Keratinocyte (primary cell): ENCODE measurements around the gene RPS6KL1. TPM values are rescaled to one million over a fixed set of nuclear protein-coding genes. Genes with fewer than 3 reads are reported as not detected.

Experiments used
- DNase-seq: peaks from one replicate; pipeline ENCODE4 v3.0.0-alpha.2; 2011; ENCODE audit warnings: low read depth, missing footprints, low spot score
- FAIRE-seq: peaks from 2 replicates; lab custom pipeline; 2011; peaks lifted over from hg19 to GRCh38; lab: Jason Lieb, UNC
- H2AFZ ChIP-seq: 2 replicates; pipeline ENCODE4 v1.6.0; 2012; ENCODE audit warnings: low read length, control low read depth, inconsistent platforms; ENCODE audit not compliant: control insufficient read depth
- H3K27ac ChIP-seq: 2 replicates; pipeline ENCODE4 v1.5.1; 2011; ENCODE audit warnings: low read length; ENCODE audit not compliant: control insufficient read depth, insufficient read depth
- H3K27me3 ChIP-seq: 3 replicates; pipeline ENCODE4 v1.6.0; 2011; ENCODE audit warnings: low read length; ENCODE audit not compliant: control insufficient read depth, insufficient read depth; ENCODE audit errors: extremely low read depth
- H3K36me3 ChIP-seq, 2 experiments: 2 replicates in 1 of 2; 3 replicates in 1 of 2; pipeline ENCODE4 v1.5.1; 2011; ENCODE audit warnings: low read length in 2 of 2, mild to moderate bottlenecking in 1 of 2; ENCODE audit not compliant: control insufficient read depth in 2 of 2, insufficient read depth in 2 of 2; ENCODE audit errors: extremely low read depth in 1 of 2
- H3K4me1 ChIP-seq: 3 replicates; pipeline ENCODE4 v1.5.1; 2011; ENCODE audit warnings: low read length; ENCODE audit not compliant: control insufficient read depth, insufficient read depth; ENCODE audit errors: extremely low read depth
- H3K4me2 ChIP-seq: 3 replicates; pipeline ENCODE4 v1.6.0; 2011; ENCODE audit warnings: low read depth, low read length; ENCODE audit not compliant: control insufficient read depth, insufficient read depth; ENCODE audit errors: extremely low read depth
- H3K4me3 ChIP-seq, 3 experiments: fragments of 200-600 bp in 1 of 3; sonication (generic) in 1 of 3; 2 replicates in 2 of 3; 3 replicates in 1 of 3; pipeline ENCODE4 v1.5.1; 2011 to 2016; ENCODE audit warnings: low read length in 3 of 3, mild to moderate bottlenecking in 3 of 3, control low read depth in 2 of 3, inconsistent platforms in 1 of 3, low read depth in 1 of 3, mixed read lengths in 1 of 3, mixed run types in 1 of 3, moderate library complexity in 1 of 3; ENCODE audit not compliant: control insufficient read depth in 2 of 3, insufficient read depth in 2 of 3; ENCODE audit errors: extremely low read depth in 1 of 3
- H3K79me2 ChIP-seq: 2 replicates; pipeline ENCODE4 v1.6.0; 2012; ENCODE audit warnings: low read length; ENCODE audit not compliant: control insufficient read depth, insufficient read depth
- H3K9ac ChIP-seq: 3 replicates; pipeline ENCODE4 v1.6.0; 2011; ENCODE audit warnings: low read length; ENCODE audit not compliant: control insufficient read depth, insufficient read depth; ENCODE audit errors: extremely low read depth
- H3K9me1 ChIP-seq: 3 replicates; pipeline ENCODE4 v1.6.0; 2011; ENCODE audit warnings: low read length; ENCODE audit not compliant: control insufficient read depth, insufficient read depth; ENCODE audit errors: extremely low read depth
- H3K9me3 ChIP-seq: 2 replicates; pipeline ENCODE4 v1.5.1; 2012; ENCODE audit warnings: low read depth, low read length; ENCODE audit not compliant: control insufficient read depth
- H4K20me1 ChIP-seq: 3 replicates; pipeline ENCODE4 v1.6.0; 2011; ENCODE audit warnings: low read length; ENCODE audit not compliant: control insufficient read depth, insufficient read depth; ENCODE audit errors: extremely low read depth
- EZH2 ChIP-seq: IDR thresholded peaks from one replicate; pipeline ENCODE4 v1.6.1; 2012; ENCODE audit warnings: inconsistent platforms, mild to moderate bottlenecking, low read length, moderate library complexity
- dilution Hi-C: fragments of 300-500 bp; cut with MboI; formaldehyde crosslinking; loops from one replicate; pipeline ENCODE4 v1.7.0; 2020; ENCODE audit warnings: low sequenced_read_pairs; ENCODE audit not compliant: extremely low pct_ligation_motif_present
- polyA plus RNA-seq, 5 experiments: library from polyadenylated mRNA; depleted of rRNA in 3 of 5; stranded (reverse) in 3 of 5; stranded (forward) in 1 of 5; unstranded in 1 of 5; fragments of >200 nt; gene quantifications; 1 replicate in 1 of 5; 2 replicates in 3 of 5; 3 replicates in 1 of 5; pipeline versions ENCODE4 v1.2.1 to v1.2.3, GENCODE V29; 2011 to 2012; ENCODE audit warnings: missing spikeins in 2 of 5, low read depth in 1 of 5, low replicate concordance in 1 of 5
- TF ChIP-seq, protein P1 (sequence below), 3 experiments: IDR thresholded peaks in 1 of 3; conservative IDR thresholded peaks in 1 of 3; optimal IDR thresholded peaks in 1 of 3; 2 replicates in 2 of 3; 3 replicates in 1 of 3; pipeline versions ENCODE3 to v1.5.1; 2011; ENCODE audit warnings: low read length in 3 of 3, mild to moderate bottlenecking in 3 of 3, moderate library complexity in 2 of 3, control low read depth in 1 of 3, inconsistent platforms in 1 of 3; ENCODE audit not compliant: insufficient read depth in 2 of 3; ENCODE audit errors: extremely low read depth in 1 of 3

Gene RPS6KL1
- polyA plus RNA-seq, 1 donor (not counting 4 experiments of a cell fraction or from before 2014, with no cell fraction given): 0.69 TPM

DNA sequence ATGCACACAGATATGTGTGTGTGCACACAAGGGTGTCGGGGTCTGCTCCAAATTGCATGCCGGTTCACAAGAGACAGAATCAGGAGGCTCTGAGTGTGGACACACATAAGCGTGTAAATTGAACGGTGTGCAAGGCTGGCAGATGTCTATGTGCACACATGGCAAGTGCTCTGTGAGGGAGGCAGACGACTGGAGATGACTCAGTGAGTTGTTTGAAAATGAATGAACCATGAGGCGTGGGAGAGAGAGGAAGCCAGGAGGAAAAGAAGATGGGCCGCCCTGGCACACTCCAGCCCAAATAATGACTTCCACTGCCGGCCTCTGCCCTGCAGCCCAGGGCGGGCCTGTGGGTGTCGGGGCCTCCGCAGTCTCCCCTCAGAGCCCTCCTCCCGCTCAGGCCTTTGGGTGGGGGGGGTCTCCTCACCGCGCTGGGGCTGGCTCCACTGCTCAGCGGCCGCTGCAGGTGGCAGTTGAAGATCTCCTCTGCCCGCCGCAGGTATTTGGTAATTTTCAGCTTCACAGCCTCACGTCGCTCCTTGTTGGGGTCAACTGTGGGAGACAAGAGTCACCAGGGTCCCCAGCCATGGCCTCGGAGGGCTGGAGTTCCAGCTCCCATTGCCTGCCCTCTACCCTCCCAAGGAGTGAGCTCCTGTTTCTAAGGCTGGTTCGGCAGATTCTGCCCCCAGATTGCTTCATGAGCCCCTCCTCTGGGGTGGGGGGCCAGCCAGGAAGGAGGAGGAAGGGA is 3.5 kb downstream of the RPS6KL1 start:
- Histone ChIP-seq H3K36me3 (no peaks in the 10 kb centered on the region), H3K9ac (no peak overlapping the region), H3K4me1 (peaks cover 7% of the 10 kb centered on the region), H3K9me3 (no peaks in the 10 kb centered on the region), H3K27ac (no peak overlapping the region), H2AFZ (no peak overlapping the region), H3K4me2 (no peak overlapping the region), H4K20me1 (no peaks in the 10 kb centered on the region), H3K79me2 (no peaks in the 10 kb centered on the region), H3K27me3 (no peaks in the 10 kb centered on the region), H3K4me3 (no peak overlapping the region), H3K9me1 (no peaks in the 10 kb centered on the region)
- dilution Hi-C loops: no loop called here
- FAIRE-seq (peak; percentile 64), DNase-seq (no peak)
- no peak for TF ChIP-seq EZH2
- TF ChIP-seq, protein P1, sequence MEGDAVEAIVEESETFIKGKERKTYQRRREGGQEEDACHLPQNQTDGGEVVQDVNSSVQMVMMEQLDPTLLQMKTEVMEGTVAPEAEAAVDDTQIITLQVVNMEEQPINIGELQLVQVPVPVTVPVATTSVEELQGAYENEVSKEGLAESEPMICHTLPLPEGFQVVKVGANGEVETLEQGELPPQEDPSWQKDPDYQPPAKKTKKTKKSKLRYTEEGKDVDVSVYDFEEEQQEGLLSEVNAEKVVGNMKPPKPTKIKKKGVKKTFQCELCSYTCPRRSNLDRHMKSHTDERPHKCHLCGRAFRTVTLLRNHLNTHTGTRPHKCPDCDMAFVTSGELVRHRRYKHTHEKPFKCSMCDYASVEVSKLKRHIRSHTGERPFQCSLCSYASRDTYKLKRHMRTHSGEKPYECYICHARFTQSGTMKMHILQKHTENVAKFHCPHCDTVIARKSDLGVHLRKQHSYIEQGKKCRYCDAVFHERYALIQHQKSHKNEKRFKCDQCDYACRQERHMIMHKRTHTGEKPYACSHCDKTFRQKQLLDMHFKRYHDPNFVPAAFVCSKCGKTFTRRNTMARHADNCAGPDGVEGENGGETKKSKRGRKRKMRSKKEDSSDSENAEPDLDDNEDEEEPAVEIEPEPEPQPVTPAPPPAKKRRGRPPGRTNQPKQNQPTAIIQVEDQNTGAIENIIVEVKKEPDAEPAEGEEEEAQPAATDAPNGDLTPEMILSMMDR (optimal IDR thresholded peaks at IDR 0.05 in 1 of 3, IDR thresholded peaks at IDR 0.05 in 1 of 3, conservative IDR thresholded peaks at IDR 0.05 in 1 of 3; ENCODE audit: extremely low read depth in 1 of 3, insufficient read depth in 2 of 3, low read length in 3 of 3): no peak

DNA sequence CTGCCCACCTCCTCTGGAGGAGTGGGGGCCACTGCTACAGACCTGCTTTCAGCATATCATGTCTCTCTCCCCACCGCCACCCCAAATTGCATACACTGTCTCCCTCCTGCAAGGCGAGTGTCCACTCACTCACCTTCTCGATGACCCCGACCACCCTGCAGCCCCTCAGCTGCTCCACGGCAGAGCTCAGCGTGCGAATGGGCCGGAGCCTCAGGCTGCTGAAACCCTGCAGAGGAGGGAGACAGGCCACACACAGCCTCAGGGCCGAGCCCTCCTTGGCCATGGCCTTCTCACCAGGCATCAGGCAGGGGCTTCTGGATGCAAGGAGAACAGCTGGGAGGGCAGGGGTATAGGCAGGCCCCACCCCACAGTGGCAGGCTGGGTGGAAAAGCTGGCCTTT is 4.7 kb downstream of the RPS6KL1 start:
- H2AFZ ChIP-seq: no peak overlapping the region
- H3K36me3 ChIP-seq: no peaks in the 10 kb centered on the region

More for the DNA sequence above, 4.7 kb downstream of the RPS6KL1 start:
- dilution Hi-C loops: no loop called here
- TF ChIP-seq, protein P1 (optimal IDR thresholded peaks at IDR 0.05 in 1 of 3, IDR thresholded peaks at IDR 0.05 in 1 of 3, conservative IDR thresholded peaks at IDR 0.05 in 1 of 3; ENCODE audit: extremely low read depth in 1 of 3, insufficient read depth in 2 of 3, low read length in 3 of 3): no peak
- TF ChIP-seq EZH2: no peak
- no peak overlapping the region for H3K4me3 ChIP-seq
- no peak overlapping the region for H3K9ac ChIP-seq
- no peaks in the 10 kb centered on the region for H3K9me1 ChIP-seq
- H3K9me3 ChIP-seq: no peaks in the 10 kb centered on the region
- H4K20me1 ChIP-seq: no peaks in the 10 kb centered on the region
- H3K27ac ChIP-seq: no peak overlapping the region
- no peaks in the 10 kb centered on the region for H3K27me3 ChIP-seq
- H3K4me1 ChIP-seq: peaks cover 7% of the 10 kb centered on the region
- no peaks in the 10 kb centered on the region for H3K79me2 ChIP-seq
- FAIRE-seq (no peak), DNase-seq (no peak)
- no peak overlapping the region for H3K4me2 ChIP-seq
